Neutrophil (primary cell): ENCODE data around the gene PSMB7.

Source experiments
- H3K27ac ChIP-seq: fragments of 200-600 bp; sonication (generic); 2 replicates; pipeline ENCODE4 v1.5.1; 2016; ENCODE audit warnings: mild to moderate bottlenecking, moderate library complexity
- H3K27me3 ChIP-seq: fragments of 200-600 bp; sonication (generic); 2 replicates; pipeline ENCODE4 v1.6.0; 2016; ENCODE audit warnings: mild to moderate bottlenecking
- H3K36me3 ChIP-seq: fragments of 200-600 bp; sonication (generic); 2 replicates; pipeline ENCODE4 v1.5.1; 2017
- H3K4me1 ChIP-seq, 2 experiments: fragments of 200-600 bp in 1 of 2; sonication (generic) in 1 of 2; 1 replicate in 1 of 2; 2 replicates in 1 of 2; pipeline versions ENCODE4 v1.5.1 to v1.6.1; 2013 to 2016; ENCODE audit warnings: low read depth in 1 of 2, low read length in 1 of 2, mild to moderate bottlenecking in 1 of 2, moderate library complexity in 1 of 2; ENCODE audit not compliant: control insufficient read depth in 1 of 2, insufficient read depth in 1 of 2
- H3K4me3 ChIP-seq, 2 experiments: fragments of 200-600 bp in 1 of 2; sonication (generic) in 1 of 2; 1 replicate in 1 of 2; 2 replicates in 1 of 2; pipeline ENCODE4 v1.5.1; 2013 to 2016; ENCODE audit warnings: low read depth in 1 of 2, low read length in 1 of 2, mild to moderate bottlenecking in 1 of 2, moderate library complexity in 1 of 2
- H3K9me3 ChIP-seq: fragments of 200-600 bp; sonication (generic); 2 replicates; pipeline ENCODE4 v1.5.1; 2016
- CTCF ChIP-seq: fragments of 200-600 bp; sonication (generic); IDR thresholded peaks from 2 replicates; pipeline ENCODE4 v1.5.1; 2016; ENCODE audit warnings: antibody characterized with exemption

PSMB7 gene

GRCh38 chr9:124398191-124398935, 16.9 kb downstream of the PSMB7 start:
- Histone ChIP-seq H3K4me1 (peaks cover 39 to 41% of the 10 kb centered on the region in 2 experiments), H3K36me3 (peaks cover 18% of the 10 kb centered on the region)

GRCh38 chr9:124395826-124396225, 19.4 kb downstream of the PSMB7 start:
- no peak overlapping the region for H3K4me3 ChIP-seq
- peaks cover 64 to 67% of the 10 kb centered on the region in 2 experiments for H3K4me1 ChIP-seq
- no peaks in the 10 kb centered on the region for H3K27me3 ChIP-seq
- TF ChIP-seq CTCF: no peak
- no peaks in the 10 kb centered on the region for H3K36me3 ChIP-seq
- H3K27ac ChIP-seq: no peak overlapping the region
- no peaks in the 10 kb centered on the region for H3K9me3 ChIP-seq

More at GRCh38 chr9:124398191-124398935, 16.9 kb downstream of the PSMB7 start:
- no peak for TF ChIP-seq CTCF
- H3K4me3 ChIP-seq: no peak overlapping the region
- no peaks in the 10 kb centered on the region for H3K27me3 ChIP-seq
- H3K9me3 ChIP-seq: no peaks in the 10 kb centered on the region
- no peak overlapping the region for H3K27ac ChIP-seq

GRCh38 chr9:124394596-124394995, 20.6 kb downstream of the PSMB7 start:
- H3K27me3 ChIP-seq: no peaks in the 10 kb centered on the region
- TF ChIP-seq CTCF: no peak
- no peaks in the 10 kb centered on the region for H3K36me3 ChIP-seq
- H3K9me3 ChIP-seq: no peaks in the 10 kb centered on the region
- peaks cover 66 to 70% of the 10 kb centered on the region in 2 experiments for H3K4me1 ChIP-seq
- H3K27ac ChIP-seq: peak overlapping the region; percentile 77
- no peak overlapping the region for H3K4me3 ChIP-seq

- H3K4me3 ChIP-seq: no peak overlapping the region
- peak overlapping the region; percentile 77 for H3K27ac ChIP-seq
- TF ChIP-seq CTCF: no peak
- no peaks in the 10 kb centered on the region for H3K27me3 ChIP-seq
- H3K9me3 ChIP-seq: no peaks in the 10 kb centered on the region
- no peaks in the 10 kb centered on the region for H3K36me3 ChIP-seq
- H3K4me1 ChIP-seq: peaks cover 66 to 70% of the 10 kb centered on the region in 2 experiments
These were observed 21.1 kb downstream of the PSMB7 start for GRCh38 chr9:124394167-124394566.

- H3K9me3 ChIP-seq: no peaks in the 10 kb centered on the region
- no peaks in the 10 kb centered on the region for H3K36me3 ChIP-seq
- peaks cover 76 to 80% of the 10 kb centered on the region in 2 experiments for H3K4me1 ChIP-seq
- no peaks in the 10 kb centered on the region for H3K27me3 ChIP-seq
- no peak for TF ChIP-seq CTCF
- H3K27ac ChIP-seq: peak overlapping the region; percentile 77
- peak overlapping the region in 1 of 2 experiments; percentile 37 for H3K4me3 ChIP-seq
These were observed 22.3 kb downstream of the PSMB7 start for GRCh38 chr9:124392871-124393460.
